Fibroblast of skin of back (primary cell): ENCODE measurements around the gene CEP104.

Experiments
- DNase-seq: peaks from one replicate; pipeline ENCODE4 v3.0.0-alpha.2; 2013

CEP104 gene

DNA sequence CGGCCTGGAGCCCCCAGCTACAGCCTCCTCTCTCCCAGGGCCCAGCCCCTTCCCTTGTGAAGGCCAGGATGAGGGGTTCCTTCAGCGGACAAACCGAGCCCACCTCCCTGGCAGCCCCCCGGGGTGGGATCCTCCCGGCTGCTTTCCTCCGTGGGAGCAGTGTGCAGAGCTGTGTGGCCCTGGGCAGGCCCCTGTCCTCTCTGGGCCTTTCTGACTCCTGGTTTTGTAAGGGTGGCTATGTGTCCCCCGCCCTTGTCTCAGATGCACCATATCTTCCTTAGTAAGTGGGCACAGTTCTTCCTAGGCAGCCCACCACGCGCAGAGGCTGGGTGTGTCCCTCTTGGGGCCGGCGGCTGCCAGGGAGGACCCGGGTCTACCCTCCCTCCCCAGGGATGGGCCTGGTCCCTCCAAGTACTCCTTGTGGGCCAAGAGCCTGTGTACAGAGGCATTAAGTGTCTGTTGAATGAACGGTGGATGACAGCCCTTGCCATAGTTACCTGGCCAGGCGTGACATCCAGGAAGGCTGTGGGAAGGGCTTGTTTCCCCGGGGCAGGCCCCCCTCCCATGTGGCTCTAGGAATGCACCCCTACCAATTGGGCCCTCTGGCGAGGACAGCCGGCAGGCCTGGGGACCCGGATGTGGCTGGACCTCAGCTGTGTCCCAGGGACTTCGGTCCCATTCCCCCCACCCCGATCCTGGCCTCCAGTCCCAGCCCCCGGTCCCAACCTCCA is 80.6 kb downstream of the CEP104 start:
- DNase-seq: no peak

- DNase-seq: peak; percentile 45
Measured at GRCh38 chr1:3775490-3776230, 81.4 kb downstream of the CEP104 start.

DNA sequence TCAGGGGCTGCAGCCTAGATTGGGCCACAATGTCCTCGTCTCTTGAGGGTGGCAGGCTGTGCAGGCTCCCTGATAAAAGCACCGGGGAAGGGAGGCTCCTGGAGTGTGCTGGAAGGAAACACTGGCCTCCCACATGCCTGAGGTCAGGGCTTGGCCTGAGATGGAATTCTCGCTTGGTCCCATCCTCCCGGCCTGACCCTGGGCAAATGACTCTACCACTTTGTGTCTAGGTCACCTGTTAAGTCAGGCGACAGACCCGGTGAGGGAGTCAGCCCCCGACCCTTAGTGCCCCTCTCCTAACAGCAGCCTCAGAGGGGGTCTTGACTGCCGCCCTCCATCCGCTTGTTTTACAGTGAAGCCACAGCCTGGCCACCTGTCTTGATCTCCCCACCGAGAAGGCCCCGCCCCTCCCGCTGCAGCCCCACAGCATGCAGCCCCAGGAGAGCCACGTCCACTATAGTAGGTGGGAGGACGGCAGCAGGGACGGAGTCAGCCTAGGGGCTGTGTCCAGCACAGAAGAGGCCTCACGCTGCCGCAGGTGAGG is 82.0 kb downstream of the CEP104 start:
- no peak for DNase-seq

- no peak for DNase-seq
Measured at GRCh38 chr1:3774276-3774945, 82.6 kb downstream of the CEP104 start.

- no peak for DNase-seq
Measured at GRCh38 chr1:3773572-3774275, 83.3 kb downstream of the CEP104 start.

DNA sequence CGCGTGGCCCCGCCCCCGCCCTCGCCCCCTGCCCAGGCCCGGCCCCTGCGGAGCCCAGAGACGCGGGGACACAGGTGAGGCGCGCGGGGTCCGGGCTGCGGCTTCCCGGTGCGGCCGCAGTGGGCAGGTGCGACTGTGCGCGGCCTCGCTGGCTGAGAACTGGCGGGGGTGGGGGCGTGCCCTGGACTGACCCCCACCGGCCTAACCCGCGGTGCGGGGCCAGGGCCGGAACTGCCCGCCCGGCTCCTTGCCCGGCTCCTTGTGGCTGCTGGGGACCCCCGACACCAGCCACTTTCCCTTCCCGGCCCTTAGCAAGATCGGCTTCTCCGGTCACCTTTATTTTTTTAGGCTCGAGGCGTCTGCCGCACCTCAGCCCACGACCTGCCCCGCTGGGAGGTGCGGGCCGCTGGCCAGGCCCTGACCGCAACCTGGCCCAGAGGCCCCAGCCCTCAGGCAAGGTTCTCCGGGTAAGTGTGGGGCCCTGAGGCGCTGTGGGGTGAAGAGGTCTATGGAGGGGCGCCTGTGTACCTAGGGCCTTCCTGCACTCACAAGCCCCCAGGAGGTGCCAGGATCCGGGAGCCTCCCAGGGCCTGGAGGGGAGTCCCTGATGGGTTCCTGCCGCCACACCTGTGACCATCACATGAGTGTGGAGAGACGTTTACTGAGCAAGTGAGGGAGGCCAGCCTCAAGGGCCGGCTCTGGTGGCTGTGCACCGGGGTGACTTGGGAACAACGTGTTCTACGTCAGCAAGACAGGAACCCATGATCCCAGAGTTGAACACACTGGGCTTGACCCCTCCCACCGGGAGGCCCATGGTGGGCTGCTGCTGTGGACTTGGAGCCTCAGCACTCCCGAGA is 84.1 kb downstream of the CEP104 start, which contains the start of gene SMIM1:
Gene SMIM1, plus strand, starts transcription at position 35 of the 857 bp plus-strand sequence. CDS start 2,625 bp downstream, outside the sequence.
- DNase-seq: no peak

- peak; percentile 78 for DNase-seq
Measured at GRCh38 chr1:3772027-3772714, 84.8 kb downstream of the CEP104 start.

DNA sequence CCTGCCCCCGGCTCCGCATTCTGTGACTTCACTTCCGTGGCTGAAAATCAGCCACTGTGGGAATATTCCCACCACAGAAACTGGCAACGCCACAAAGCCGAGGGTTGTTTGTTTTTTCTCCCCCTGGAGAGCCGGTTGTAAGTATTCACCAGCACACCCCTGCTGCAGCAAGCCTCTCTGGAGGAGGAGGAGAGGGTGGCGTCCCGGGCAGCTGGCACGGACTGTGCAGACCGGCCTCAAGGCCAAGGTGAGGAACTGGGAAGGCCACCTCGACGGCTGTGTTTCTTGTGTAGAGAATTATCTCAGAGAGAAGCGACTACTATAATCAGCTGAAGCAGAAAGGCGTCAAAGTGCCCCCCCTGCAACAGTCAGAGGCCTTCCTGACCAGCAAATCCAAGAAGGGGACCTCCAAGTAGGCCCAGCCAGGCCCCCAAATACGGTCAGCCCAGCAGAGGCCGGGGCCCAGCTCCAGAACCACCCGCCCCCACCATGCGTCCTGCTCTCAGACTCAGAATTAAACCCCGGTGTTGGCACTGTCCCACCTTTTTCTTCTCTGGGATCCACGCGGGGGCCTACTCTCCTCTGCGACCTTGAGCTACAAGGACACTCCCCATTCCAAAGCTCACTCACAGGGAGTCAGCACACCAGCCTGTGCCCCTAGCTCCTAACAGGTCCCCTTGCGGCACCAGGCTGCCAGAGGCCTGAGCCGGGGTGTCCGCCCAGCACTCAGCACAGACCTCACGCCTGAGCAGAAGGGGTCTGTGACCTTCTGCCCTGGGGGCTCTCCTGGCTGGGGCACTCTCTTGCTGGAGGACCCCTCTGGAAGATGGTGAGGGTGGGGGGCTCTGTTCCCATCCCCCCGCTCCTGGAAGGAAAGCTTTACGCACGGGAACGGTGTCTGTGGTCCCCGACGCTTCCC is 85.6 kb downstream of the CEP104 start:
- no peak for DNase-seq

GRCh38 chr1:3770047-3770765 is 86.8 kb downstream of the CEP104 start:
- no peak for DNase-seq

- DNase-seq: no peak
Measured at GRCh38 chr1:3768811-3769390, 88.1 kb downstream of the CEP104 start.

DNA sequence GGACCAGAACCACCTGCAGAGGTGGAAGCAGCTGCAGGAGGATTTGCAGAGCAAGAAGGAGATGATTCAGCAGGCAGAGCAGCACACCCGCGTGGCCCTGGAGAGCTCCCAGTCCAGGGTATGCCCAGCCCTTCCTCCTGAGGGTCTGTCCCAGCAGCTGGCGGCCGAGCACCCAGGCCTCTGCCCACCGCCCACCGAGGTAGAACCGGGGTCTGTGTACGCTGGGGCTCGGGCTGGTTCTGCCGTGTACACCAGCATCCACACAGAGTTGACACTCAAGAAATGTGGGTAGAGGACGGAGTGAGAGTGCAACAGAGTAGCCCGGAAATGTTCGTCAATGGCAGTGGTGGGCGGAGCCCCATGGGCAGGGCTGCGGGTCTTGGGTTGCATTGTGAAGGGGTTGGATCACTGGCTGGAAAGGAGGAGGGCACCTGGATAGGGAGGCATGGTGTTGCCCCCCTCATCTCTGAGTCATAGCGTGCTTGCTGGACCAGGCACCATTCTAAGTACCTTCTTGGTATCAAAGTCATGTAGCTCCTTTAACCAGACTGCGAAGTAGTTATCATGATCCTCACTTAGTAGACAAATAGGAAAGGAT is 89.6 kb downstream of the CEP104 start:
- no peak for DNase-seq

- DNase-seq: no peak
Measured at GRCh38 chr1:3763351-3764125, 93.5 kb downstream of the CEP104 start.

GRCh38 chr1:3762873-3763228 is 94.2 kb downstream of the CEP104 start:
- DNase-seq: no peak

DNA sequence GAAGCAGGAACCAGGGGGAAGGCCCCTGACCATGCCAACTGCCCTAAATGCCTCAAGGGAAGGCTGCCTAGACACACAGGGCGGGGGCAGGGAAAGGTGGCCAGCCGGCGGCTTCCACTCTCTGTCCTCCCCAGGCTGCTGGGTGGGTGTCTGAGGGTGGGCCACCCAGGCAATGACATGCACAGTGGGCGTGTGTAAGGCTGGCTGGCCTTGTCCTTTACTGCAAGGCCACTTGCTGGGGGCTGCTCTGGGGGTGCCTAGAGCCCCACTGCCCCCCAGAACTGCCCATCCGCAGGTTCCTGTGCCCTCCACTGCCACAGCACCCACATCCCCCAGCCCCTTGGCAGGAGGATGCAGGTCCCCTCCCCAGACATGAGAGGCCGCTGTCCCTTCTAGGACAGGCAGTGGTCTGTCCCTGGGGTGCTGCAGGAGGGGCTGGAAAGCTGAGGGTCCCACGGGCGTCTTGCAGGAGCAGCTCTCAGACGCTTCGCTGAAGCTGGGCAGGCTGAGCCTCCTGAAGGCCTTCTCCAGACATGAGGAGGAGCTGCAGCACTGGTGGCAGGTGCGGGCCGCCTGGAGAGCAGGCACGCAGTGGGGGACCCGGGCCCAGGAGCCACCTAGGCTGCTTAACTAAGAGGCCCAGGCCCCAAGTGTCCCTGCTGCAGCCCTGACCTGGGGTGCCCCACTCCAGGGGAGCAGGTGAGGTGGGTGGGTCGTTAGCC is 94.7 kb downstream of the CEP104 start:
- DNase-seq: no peak
